Measurements from ENCODE around the gene CFAP300.

DNA sequence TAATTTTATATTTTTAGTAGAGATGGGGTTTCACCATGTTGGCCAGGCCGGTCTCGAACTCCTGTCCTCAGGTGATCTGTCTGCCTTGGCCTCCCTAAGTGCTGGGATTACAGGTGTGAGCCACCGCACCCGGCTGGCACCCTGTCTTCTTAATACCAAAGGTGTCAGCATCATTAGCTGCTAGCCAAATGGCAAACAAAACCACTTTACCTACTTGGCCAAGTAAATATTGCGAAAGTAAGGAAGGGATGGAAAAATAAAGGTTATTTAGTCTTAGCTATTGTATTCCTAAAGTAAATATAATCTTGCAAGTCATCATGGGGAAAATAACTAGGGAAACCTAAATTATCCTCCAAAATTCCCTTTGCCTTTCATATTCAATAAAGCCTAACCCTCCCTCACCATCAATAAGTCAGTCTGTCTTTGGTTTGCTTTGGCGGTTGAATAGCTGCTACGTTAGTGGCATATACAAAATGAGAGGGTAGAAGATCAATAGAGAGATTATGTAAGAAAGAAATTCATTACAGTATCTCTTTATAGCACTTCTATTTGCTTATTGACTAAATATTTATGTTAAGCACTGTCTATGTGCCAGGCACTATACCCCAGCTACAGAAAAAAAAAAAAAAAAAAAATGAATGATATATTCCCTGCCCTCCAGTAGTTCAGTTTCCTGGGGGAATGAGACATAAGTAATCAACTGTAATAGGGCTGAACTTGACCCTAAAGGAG, 40.2 kb upstream of the CFAP300 start:
- no peak for TF ChIP-seq EZH2phosphoT487 (IDR thresholded peaks at IDR 0.05; ENCODE audit: borderline replicate concordance, low read depth)
- TF ChIP-seq, protein P1, sequence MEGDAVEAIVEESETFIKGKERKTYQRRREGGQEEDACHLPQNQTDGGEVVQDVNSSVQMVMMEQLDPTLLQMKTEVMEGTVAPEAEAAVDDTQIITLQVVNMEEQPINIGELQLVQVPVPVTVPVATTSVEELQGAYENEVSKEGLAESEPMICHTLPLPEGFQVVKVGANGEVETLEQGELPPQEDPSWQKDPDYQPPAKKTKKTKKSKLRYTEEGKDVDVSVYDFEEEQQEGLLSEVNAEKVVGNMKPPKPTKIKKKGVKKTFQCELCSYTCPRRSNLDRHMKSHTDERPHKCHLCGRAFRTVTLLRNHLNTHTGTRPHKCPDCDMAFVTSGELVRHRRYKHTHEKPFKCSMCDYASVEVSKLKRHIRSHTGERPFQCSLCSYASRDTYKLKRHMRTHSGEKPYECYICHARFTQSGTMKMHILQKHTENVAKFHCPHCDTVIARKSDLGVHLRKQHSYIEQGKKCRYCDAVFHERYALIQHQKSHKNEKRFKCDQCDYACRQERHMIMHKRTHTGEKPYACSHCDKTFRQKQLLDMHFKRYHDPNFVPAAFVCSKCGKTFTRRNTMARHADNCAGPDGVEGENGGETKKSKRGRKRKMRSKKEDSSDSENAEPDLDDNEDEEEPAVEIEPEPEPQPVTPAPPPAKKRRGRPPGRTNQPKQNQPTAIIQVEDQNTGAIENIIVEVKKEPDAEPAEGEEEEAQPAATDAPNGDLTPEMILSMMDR (IDR thresholded peaks at IDR 0.05), result no peak
- no peak for TF ChIP-seq GABPA (IDR thresholded peaks at IDR 0.05; ENCODE audit: low read depth)
- no peak for TF ChIP-seq MXI1 (IDR thresholded peaks at IDR 0.05; ENCODE audit: low read depth, low read length)
